Cardiac muscle cell (in vitro differentiated cells and primary cell): ENCODE data around the gene TRAF4. TPM values are rescaled to one million over a fixed set of nuclear protein-coding genes. Genes with fewer than 3 reads are reported as not detected.
A peak's percentile ranks its signal among the peaks of the same experiment; 100 is the strongest.
"Not testable (repeated sequence)": the region's sequence is repeated elsewhere in the genome, so short reads cannot be mapped to it uniquely, and the experiment has no call there.

Source experiments
- DNase-seq, 2 donors: peaks; one replicate each; pipeline versions ENCODE4 v3.0.0 to v3.0.0-alpha.2; 2010 to 2017; ENCODE audit warnings: low read depth in 1 of 2, low spot score in 1 of 2
- H3K27ac ChIP-seq: fragments of 200-600 bp; sonication (generic); 2 replicates; pipeline ENCODE4 v1.5.1; 2016
- H3K27me3 ChIP-seq: fragments of 200-600 bp; sonication (generic); 2 replicates; pipeline ENCODE4 v1.6.0; 2016; ENCODE audit warnings: control low read depth
- H3K36me3 ChIP-seq: fragments of 200-600 bp; sonication (generic); 2 replicates; pipeline ENCODE4 v1.5.1; 2016; ENCODE audit warnings: control low read depth
- H3K4me1 ChIP-seq: fragments of 200-600 bp; sonication (generic); 2 replicates; pipeline ENCODE4 v1.8.1; 2017; ENCODE audit warnings: low read depth, mild to moderate bottlenecking, mixed run types
- H3K4me3 ChIP-seq: fragments of 200-600 bp; sonication (generic); 2 replicates; pipeline ENCODE4 v1.5.1; 2016; ENCODE audit warnings: mild to moderate bottlenecking
- H3K9me3 ChIP-seq: fragments of 200-600 bp; sonication (generic); 2 replicates; pipeline ENCODE4 v1.5.1; 2017; ENCODE audit warnings: low read depth, mild to moderate bottlenecking, control low read depth
- polyA plus RNA-seq: library from polyadenylated mRNA; unstranded; fragments of >200 nt; fragmentation: Nextera tagmentation; extraction: Ambion mirVana; gene quantifications from 2 replicates; pipeline ENCODE4 v1.2.1, GENCODE V29; 2016
- total RNA-seq: library from RNA; depleted of rRNA; stranded (reverse); fragments of >200 nt; gene quantifications from 2 replicates; pipeline ENCODE4 v1.2.3, GENCODE V29; 2016
- TF ChIP-seq, protein P1 (sequence below): IDR thresholded peaks from 2 replicates; pipeline ENCODE4 v1.5.1; 2012; ENCODE audit warnings: low read depth, mild to moderate bottlenecking, low read length

TRAF4 gene
- total and polyA plus RNA-seq, 2 experiments from 2014 or later = 27.2 to 53.8 TPM

GRCh38 chr17:28792877-28793661 lies 49.3 kb downstream of the TRAF4 start:
- H3K9me3 ChIP-seq = no peaks in the 10 kb centered on the region
- no peak overlapping the region for H3K4me3 ChIP-seq
- peak in 1 of 2 donors; percentile 35 for DNase-seq
- H3K27me3 ChIP-seq = no peaks in the 10 kb centered on the region
- TF ChIP-seq, protein P1, sequence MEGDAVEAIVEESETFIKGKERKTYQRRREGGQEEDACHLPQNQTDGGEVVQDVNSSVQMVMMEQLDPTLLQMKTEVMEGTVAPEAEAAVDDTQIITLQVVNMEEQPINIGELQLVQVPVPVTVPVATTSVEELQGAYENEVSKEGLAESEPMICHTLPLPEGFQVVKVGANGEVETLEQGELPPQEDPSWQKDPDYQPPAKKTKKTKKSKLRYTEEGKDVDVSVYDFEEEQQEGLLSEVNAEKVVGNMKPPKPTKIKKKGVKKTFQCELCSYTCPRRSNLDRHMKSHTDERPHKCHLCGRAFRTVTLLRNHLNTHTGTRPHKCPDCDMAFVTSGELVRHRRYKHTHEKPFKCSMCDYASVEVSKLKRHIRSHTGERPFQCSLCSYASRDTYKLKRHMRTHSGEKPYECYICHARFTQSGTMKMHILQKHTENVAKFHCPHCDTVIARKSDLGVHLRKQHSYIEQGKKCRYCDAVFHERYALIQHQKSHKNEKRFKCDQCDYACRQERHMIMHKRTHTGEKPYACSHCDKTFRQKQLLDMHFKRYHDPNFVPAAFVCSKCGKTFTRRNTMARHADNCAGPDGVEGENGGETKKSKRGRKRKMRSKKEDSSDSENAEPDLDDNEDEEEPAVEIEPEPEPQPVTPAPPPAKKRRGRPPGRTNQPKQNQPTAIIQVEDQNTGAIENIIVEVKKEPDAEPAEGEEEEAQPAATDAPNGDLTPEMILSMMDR = no peak
- no peaks in the 10 kb centered on the region for H3K36me3 ChIP-seq
- no peaks in the 10 kb centered on the region for H3K4me1 ChIP-seq
- H3K27ac ChIP-seq = no peak overlapping the region

DNA sequence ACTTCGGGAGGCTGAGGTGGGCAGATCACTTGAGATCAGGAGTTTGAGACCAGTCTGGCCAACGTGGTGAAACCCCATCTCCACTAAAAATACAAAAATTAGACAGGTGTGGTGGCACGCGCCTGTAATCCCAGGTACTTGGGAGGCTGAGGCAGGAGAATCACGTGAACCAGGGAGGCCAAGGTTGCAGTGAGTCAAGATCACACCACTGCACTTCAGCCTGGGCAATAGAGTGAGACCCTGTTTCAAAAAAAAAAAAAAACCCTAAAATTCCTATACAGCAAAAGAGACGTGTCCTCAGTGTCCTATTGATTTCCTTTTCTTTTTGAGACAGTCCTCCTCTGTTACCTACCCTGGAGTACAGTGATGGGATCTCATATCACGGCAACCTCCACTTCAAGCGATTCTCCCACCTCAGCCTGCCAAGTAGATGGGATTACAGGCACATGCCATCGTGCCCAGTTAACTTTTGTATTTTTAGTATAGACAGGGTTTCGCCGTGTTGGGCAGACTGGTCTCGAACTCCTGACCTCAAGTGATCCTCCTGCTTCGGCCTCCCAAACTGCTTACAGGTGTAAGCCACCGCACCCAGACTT lies 51.1 kb downstream of the TRAF4 start:
- not testable (repeated sequence) for H3K4me1 ChIP-seq, H3K36me3 ChIP-seq, DNase-seq, H3K4me3 ChIP-seq, H3K27ac ChIP-seq, H3K9me3 ChIP-seq, H3K27me3 ChIP-seq

- H3K9me3 ChIP-seq = no peaks in the 10 kb centered on the region
- no peak overlapping the region for H3K4me3 ChIP-seq
- H3K4me1 ChIP-seq = no peaks in the 10 kb centered on the region
- H3K27ac ChIP-seq = peak overlapping the region; percentile 13
- TF ChIP-seq, protein P1 = no peak
- no peaks in the 10 kb centered on the region for H3K27me3 ChIP-seq
- no peak for DNase-seq
- H3K36me3 ChIP-seq = no peaks in the 10 kb centered on the region
Measured at GRCh38 chr17:28796062-28796461, 52.3 kb downstream of the TRAF4 start.

Other genes with a start within 250 kb of the TRAF4 start
- gene FOXN1, start 237.7 kb upstream of the TRAF4 start, total RNA-seq = 0.06 and 0.18 TPM in 2 replicates
- not detected in 2 replicates for gene FOXN1, start 237.7 kb upstream of the TRAF4 start, polyA plus RNA-seq
- 124 and 125 TPM in 2 replicates for gene UNC119, start 191.4 kb upstream of the TRAF4 start, total RNA-seq
- 73.3 and 101 TPM in 2 replicates for gene UNC119, start 191.4 kb upstream of the TRAF4 start, polyA plus RNA-seq
- gene PIGS, start 172.5 kb upstream of the TRAF4 start, total RNA-seq = 107 and 114 TPM in 2 replicates
- 121 and 122 TPM in 2 replicates for gene PIGS, start 172.5 kb upstream of the TRAF4 start, polyA plus RNA-seq
- gene ALDOC, start 167.1 kb upstream of the TRAF4 start, total RNA-seq = 183 and 334 TPM in 2 replicates
- gene ALDOC, start 167.1 kb upstream of the TRAF4 start, polyA plus RNA-seq = 112 and 177 TPM in 2 replicates
- 9.8 and 52.7 TPM in 2 replicates for gene SPAG5, start 145.0 kb upstream of the TRAF4 start, total RNA-seq
- gene SPAG5, start 145.0 kb upstream of the TRAF4 start, polyA plus RNA-seq = 27.0 and 84.6 TPM in 2 replicates
- gene RSKR, start 129.8 kb upstream of the TRAF4 start, total RNA-seq = 7.3 and 16.2 TPM in 2 replicates
- 2.8 and 3.5 TPM in 2 replicates for gene RSKR, start 129.8 kb upstream of the TRAF4 start, polyA plus RNA-seq
- gene BLTP2, start 98.9 kb upstream of the TRAF4 start, total RNA-seq = 67.3 and 89.0 TPM in 2 replicates
- 49.2 and 49.9 TPM in 2 replicates for gene BLTP2, start 98.9 kb upstream of the TRAF4 start, polyA plus RNA-seq
- gene SDF2, start 82.1 kb upstream of the TRAF4 start, total RNA-seq = 26.1 and 33.9 TPM in 2 replicates
- gene SDF2, start 82.1 kb upstream of the TRAF4 start, polyA plus RNA-seq = 69.0 and 85.7 TPM in 2 replicates
- gene SUPT6H, start 81.8 kb upstream of the TRAF4 start, total RNA-seq = 33.5 and 67.8 TPM in 2 replicates
- 29.7 and 33.7 TPM in 2 replicates for gene SUPT6H, start 81.8 kb upstream of the TRAF4 start, polyA plus RNA-seq
- gene PROCA1, start 32.1 kb upstream of the TRAF4 start, total RNA-seq = 19.4 and 44.8 TPM in 2 replicates
- 7.8 and 11.1 TPM in 2 replicates for gene PROCA1, start 32.1 kb upstream of the TRAF4 start, polyA plus RNA-seq
- 256 and 276 TPM in 2 replicates for gene RAB34, start 26.1 kb upstream of the TRAF4 start, total RNA-seq
- 177 and 186 TPM in 2 replicates for gene RAB34, start 26.1 kb upstream of the TRAF4 start, polyA plus RNA-seq
- gene RPL23A, start 24.0 kb upstream of the TRAF4 start, total RNA-seq = 332 and 489 TPM in 2 replicates
- gene RPL23A, start 24.0 kb upstream of the TRAF4 start, polyA plus RNA-seq = 944 and 1,028 TPM in 2 replicates
- gene TLCD1, start 17.8 kb upstream of the TRAF4 start, total RNA-seq = 3.0 and 7.8 TPM in 2 replicates
- 7.2 and 15.4 TPM in 2 replicates for gene TLCD1, start 17.8 kb upstream of the TRAF4 start, polyA plus RNA-seq
- gene NEK8, start 15.2 kb upstream of the TRAF4 start, total RNA-seq = 5.0 and 7.7 TPM in 2 replicates
- 9.0 and 13.6 TPM in 2 replicates for gene NEK8, start 15.2 kb upstream of the TRAF4 start, polyA plus RNA-seq
- gene FAM222B, start 98.8 kb downstream of the TRAF4 start, total RNA-seq = 19.4 and 25.5 TPM in 2 replicates
- 30.3 and 34.1 TPM in 2 replicates for gene FAM222B, start 98.8 kb downstream of the TRAF4 start, polyA plus RNA-seq
- 32.3 and 44.3 TPM in 2 replicates for gene ERAL1, start 111.0 kb downstream of the TRAF4 start, total RNA-seq
- gene ERAL1, start 111.0 kb downstream of the TRAF4 start, polyA plus RNA-seq = 75.2 and 77.1 TPM in 2 replicates
- 102 and 110 TPM in 2 replicates for gene FLOT2, start 153.7 kb downstream of the TRAF4 start, total RNA-seq
- gene FLOT2, start 153.7 kb downstream of the TRAF4 start, polyA plus RNA-seq = 145 and 158 TPM in 2 replicates
- 40.9 and 44.6 TPM in 2 replicates for gene DHRS13, start 159.1 kb downstream of the TRAF4 start, total RNA-seq
- gene DHRS13, start 159.1 kb downstream of the TRAF4 start, polyA plus RNA-seq = 28.1 and 35.4 TPM in 2 replicates
- gene PHF12, start 207.5 kb downstream of the TRAF4 start, total RNA-seq = 45.6 and 46.1 TPM in 2 replicates
- gene PHF12, start 207.5 kb downstream of the TRAF4 start, polyA plus RNA-seq = 11.6 and 17.9 TPM in 2 replicates